Fibroblast of skin of right biceps (primary cell): ENCODE measurements around the gene SAV1.

Experiments
- DNase-seq: peaks from one replicate; pipeline ENCODE4 v3.0.0-alpha.2; 2013

The SAV1 gene

DNA sequence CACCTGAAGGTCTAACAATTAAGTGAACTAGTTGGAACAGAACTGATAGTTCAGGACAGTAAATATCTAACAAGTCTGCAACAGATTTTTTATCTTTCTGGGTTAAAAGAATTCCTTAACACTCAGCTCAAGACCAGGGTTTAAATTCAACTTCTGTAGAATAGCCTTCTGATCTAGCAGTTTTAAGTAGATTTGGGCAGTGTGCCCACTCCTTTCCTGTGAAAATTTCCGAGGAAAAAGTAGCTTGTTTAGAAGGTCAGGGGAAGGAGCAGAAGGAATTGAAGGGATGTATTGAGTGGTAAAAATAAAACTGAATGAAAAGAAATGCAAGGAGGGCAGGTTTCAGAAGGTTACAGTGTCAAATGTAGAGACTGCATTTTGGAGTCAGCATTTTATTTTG lies 62.3 kb downstream of the SAV1 start:
- peak; percentile 31 for DNase-seq

DNA sequence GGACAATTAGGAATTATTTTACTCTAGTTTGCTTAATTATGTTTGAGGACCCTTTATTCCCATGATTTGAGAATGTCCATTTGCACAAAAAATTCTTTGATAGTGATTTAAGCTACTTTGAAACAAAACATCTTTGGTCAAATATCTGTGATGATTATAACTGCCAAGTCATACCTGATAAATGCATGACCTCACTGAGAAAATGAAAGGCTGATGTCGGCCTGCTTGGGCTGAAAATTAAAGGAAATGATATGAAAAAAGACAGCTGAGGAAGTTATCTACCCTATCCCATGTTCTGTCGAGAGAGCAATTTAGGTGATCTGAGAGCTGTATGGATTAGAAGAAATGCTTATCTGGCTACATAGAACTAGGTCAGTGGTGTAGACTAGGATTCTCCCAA lies 64.5 kb downstream of the SAV1 start:
- peak; percentile 10 for DNase-seq

DNA sequence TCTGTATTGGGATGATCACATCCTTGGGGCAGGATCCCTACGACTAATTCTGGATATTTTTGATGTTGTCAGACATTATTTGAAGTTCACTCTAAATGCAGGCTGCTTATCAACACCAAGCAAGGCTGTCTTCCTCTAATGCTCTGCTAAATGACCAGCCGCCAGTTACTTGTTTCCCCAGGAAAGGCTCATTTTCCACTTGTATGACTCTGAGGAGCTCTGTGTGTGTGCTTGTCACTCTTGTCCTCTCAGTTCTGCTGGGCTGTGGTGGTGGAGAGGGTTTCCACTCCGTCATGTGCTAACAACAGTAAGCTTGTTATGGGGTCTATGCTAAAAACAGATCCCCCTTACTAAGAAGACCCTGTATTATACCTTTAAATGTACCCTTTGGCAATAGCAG lies 66.1 kb downstream of the SAV1 start:
- DNase-seq, result no peak

DNA sequence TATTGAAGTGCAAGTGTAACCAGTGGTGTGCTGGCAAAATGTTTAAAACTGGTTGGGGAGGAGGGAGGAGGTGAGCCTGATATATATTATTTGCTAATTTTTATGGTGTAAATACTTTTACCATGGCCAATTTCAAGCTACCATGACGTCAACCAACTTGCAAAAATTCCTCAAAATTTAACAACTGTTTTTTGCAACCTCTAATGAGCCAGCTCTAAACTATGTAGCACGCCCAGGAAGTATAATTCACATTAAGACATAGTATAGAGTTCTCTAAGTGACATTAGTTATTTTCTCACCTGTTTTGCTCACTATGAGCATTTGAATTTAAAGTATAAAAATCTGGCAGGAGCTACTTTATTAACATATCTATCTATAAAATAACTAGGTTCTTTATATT lies 66.7 kb downstream of the SAV1 start:
- peak; percentile 11 for DNase-seq

DNA sequence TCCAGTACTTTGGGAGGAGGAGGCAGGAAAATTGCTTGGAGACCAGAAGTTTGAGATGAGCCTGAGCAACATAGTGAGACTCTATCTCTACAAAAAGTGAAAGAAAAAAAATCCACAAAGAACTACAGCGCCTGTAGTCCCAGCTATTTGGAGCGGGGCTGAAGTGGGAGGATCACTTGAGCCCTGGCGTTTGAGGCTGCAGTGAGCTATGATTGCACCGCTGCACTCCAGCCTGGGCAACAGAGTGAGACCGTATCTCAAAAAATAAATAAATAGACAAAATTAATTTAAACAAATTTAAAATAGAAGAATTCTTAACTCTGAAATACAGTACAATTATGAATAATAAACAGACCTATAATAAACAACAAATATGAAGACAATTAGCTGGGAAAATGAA lies 67.3 kb downstream of the SAV1 start:
- no peak for DNase-seq

DNA sequence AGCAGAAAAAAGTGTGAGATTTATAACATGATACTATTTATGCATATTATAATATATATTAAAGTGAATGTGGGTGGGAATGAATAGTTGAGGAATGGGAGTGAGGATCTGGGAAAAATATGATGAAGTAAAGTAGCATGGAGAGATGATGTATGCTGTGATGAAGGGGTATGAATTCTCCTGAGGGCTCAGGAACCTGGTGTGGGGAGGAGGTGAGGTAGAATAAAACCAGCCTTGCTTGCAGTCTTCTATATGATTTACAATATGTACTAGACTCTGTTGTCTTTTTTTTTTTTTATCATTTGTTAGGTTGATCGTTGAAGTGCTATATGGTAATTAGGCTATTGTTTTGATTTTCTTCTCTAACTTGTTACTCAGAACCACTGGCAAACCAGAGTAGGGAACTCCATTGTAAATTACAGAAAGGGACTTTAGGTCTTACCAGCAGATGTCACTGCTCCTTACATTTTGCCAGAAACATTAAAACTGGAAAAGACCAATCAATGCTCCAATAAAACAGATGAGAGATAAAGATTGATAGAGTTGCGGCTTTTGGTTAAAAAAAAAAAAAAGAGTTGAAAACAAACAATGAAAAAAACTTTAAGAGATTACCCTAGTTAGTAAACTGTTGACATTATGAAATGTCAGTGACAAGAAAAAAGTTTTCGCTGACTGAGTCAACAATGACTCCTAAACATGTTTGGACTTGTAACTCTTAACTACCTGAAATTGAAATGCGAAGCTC lies 68.2 kb downstream of the SAV1 start:
- peak; percentile 43 for DNase-seq

DNA sequence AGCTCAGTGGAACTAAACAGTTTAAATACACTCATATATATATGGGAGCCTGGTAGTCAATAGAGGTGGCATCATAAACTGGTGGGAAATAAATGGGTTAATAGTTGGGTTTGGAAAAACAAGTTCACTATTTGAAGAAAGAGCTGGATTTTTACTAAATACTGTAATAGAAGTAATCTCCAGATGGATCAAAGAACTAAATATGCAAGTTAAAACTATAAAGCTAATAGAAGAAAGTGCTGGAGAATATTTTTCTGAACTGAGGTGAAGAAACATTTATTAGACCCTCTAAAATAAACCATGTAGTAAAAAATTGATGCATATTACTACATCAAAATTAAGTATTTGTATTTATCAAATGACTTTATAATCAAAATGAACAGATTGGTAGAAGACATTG lies 69.3 kb downstream of the SAV1 start:
- no peak for DNase-seq

DNA sequence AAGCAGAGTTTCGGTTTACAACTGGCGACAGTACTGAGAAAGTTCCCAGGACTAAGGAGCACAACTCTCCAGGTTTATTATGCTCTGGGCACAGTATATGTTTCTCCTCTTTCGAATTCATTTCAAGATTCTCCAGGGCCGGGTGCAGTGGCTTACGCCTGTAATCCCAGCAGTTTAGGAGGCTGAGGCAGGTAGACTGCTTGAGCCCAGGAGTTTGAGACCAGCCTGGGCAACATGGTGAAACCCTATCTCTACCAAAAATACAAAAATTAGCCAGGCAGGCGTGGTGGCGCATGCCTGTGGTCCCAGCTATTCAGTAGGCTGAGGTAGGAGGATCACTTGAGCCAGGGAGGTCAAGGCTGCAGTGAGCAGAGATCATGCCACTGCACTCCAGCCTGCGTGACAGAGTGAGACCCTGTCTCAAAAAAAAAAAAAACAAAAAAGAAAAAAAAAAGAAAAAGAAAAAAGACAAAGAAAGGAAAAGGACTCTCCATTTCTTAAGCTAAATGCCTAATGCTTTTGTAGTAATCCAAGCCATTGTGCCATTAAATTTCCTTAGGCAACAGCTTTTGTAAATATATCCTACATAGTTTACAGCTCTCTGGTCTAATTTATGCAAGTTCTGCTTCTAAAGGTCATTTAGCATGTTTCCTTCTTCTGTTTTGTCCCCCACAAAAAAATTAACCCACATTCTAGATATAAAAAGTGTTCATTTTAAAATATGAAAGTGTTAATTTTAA lies 73.4 kb downstream of the SAV1 start:
- DNase-seq, result no peak

DNA sequence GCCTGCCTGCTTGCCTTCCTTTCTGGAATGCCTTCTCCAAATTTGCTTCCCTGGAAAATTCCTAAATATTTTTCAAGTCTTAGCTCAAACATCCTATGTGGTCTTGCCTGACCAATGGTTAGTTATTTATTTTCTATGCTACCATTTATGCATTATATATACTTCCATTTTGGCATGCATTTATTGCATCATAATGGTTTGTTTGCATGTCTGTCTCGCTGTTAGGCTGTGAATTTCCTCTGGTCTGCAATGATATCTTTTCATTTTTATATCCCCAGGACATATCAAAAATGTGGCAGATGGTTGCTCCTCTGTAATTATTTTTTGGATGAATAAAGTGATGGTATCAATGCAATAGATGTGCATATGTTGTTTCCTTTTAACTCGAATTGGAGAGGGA lies 77.6 kb downstream of the SAV1 start:
- no peak for DNase-seq
